Measurements from ENCODE around the gene SETBP1.

DNA sequence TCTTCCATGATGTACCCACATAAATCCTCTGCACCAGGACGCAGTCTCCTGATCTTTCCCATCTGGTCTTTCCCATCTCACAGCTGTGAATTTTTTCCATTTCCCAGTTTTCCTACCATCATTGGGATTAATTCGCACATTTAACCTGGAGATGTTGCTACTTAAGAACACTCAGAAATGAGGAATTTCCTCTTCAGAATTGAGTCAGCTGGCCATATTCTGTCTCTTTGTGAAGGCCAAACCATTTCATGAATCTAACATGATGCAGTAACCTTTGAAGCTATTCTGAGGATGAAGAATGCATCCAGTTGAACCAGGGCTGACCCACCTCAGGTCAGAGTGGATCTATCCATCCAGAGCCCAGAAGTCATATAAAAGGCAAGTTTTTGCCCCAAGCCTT, 326.8 kb downstream of the SETBP1 start:
- no peak for TF ChIP-seq CTCF (IDR thresholded peaks at IDR 0.05)
- no peak for TF ChIP-seq POLR2A (IDR thresholded peaks at IDR 0.05)
- TF ChIP-seq POLR2AphosphoS5 (IDR thresholded peaks at IDR 0.05), result no peak
- no peak for TF ChIP-seq EP300 (IDR thresholded peaks at IDR 0.05)

Measured in stomach (tissue), 4 donors.